Amniotic epithelial cell (primary cell): Measurements from ENCODE around the gene ETV5.
A peak's percentile ranks its signal among the peaks of the same experiment; 100 is the strongest.

Experiments used
- DNase-seq: peaks from one replicate; pipeline ENCODE4 v3.0.0-alpha.2; 2010; ENCODE audit warnings: low read depth

The ETV5 gene

GRCh38 chr3:186108941-186109865, at the start of gene ETV5:
Gene ETV5, minus strand, starts transcription at chr3:186109089. Its CDS starts 3,221 bp downstream, at chr3:186105868.
- DNase-seq = peak; percentile 100

- no peak for DNase-seq
These were observed 45.8 kb upstream of the ETV5 start for GRCh38 chr3:186154641-186155040.

DNA sequence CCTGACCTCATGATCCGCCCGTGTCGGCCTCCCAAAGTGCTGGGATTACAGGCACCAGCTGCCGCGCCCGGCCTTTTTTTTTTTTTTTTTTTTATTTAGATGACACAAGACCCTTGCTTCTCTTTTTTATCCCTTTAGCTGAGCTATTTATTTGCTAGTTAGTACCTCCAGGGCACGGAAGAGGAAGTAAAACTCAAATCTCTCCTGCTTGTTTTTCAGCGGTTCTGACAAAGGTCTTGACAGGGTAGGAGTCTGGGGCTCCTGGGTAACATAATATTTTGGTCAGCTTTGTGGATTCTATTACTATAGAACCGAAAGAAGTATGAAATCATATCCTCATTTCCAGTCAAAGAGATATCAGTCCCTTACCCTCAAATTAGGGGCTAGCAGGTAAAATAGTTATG, 44.0 kb upstream of the ETV5 start:
- no peak for DNase-seq

DNA sequence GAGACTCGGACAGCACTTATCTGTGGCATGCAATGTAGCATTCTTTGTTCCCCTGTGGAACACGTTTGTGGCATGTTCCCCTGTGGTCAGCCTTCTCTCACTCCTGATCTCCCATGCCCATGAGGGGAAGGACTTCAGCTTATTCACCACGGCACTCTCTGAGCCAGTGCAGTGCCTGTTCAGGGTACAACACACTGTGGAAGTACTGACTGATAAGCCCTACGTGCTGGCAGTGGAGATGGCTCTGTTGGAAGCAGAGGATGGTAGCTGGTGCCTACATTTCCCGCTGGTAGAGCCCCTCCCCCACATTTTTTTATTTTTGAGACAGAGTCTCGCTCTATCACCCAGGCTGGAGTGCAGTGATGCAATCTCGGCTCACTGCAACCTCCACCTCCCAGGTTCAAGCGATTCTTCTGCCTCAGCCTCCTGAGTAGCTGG, 43.5 kb upstream of the ETV5 start:
- DNase-seq = peak; percentile 27

- DNase-seq = no peak
These were observed 42.4 kb upstream of the ETV5 start for GRCh38 chr3:186151077-186151971.

DNA sequence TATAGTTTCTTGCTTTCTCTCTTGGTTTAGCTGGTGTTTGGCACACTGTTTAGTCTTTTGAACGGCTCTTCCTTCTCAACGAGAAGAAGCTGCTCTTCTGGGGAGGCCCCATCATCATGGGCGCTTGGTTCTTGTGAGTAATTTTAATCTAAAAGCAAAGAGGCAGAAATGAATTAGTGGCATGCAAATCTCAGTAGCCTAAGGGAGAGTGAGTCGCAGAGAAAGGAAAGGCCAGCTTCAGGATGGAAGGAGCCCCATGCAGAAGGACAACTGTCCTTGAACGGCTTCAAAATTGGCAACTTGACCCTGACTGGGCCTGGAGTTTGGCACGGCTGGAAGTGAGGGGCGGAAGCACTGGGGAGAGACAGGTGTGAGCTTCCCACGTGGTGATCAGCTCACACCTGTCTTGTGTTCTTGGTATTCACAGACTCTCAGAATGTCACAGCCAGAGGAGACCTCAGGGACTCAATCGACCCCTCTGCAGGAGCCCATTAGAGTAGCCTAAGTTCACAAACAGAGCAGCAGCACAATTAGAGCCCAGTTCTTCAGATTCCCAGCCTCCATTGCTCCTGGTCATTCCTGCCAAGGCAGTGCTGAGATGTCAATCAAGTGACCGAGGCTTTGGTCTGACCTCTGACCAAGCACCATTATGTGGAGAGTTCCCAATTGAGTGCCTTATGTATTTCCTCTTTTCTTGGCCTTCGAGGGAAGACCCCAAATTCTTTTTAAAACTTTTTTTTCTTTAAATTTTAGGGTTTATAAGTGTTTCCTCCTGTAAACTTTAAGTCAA, 41.3 kb upstream of the ETV5 start:
- DNase-seq = no peak

DNA sequence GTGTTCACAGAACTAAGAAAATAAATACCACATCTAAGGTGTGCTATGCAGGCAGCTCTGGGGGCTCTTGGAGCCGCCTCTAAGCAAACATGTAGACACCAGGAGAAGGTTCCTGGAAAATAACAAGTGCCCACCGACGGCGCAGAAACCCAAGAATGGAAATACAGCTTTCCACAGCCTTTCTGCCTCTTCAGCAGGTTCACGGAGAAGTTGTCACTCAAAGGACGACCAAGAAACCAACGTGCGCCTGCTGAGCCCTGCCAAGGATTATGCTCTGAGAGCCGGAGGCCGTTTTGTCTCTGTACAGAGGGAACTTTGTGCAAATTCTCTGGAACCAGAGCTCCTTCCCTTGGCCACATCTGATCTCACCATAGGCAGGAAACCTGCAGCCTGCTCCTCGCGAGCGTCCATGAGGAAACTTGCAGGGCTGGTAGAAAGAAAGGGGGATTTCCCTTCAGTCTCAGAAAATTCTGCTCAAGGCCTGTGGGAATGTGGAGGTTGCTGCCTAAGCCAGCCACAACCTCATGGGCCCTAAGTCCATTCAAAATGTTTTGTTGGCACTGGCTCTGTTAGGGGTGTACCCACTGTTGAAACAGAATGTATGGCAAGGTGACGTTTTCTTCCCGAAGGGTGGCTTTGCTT, 40.6 kb upstream of the ETV5 start:
- no peak for DNase-seq

- no peak for DNase-seq
These were observed 35.4 kb upstream of the ETV5 start for GRCh38 chr3:186144257-186144656.

GRCh38 chr3:186143250-186143649, 34.4 kb upstream of the ETV5 start:
- peak; percentile 13 for DNase-seq

- DNase-seq = peak; percentile 73
These were observed 33.6 kb upstream of the ETV5 start for GRCh38 chr3:186142393-186142932.

- DNase-seq = no peak
These were observed 32.9 kb upstream of the ETV5 start for GRCh38 chr3:186141790-186142189.

- no peak for DNase-seq
These were observed 29.5 kb upstream of the ETV5 start for GRCh38 chr3:186138272-186138981.

GRCh38 chr3:186137051-186137685, 28.3 kb upstream of the ETV5 start:
- no peak for DNase-seq

DNA sequence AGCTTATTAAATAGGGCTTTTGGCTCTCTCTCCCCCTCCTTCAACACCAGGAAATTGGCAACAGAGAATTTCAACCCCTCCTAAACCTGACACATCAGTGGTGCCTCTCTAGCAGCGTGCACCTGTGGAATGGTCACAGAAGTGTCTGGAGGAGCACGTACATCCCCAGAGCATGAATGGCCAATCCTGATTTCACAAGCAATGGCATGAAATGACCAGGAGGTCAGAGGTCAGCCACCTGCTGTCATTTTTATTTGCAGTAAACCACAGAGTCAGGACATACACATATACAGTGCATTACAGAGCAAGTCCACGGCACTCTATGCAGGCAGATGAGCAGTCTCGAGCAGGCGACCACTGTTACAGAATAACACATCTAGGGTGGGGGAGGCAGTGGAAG, 25.1 kb upstream of the ETV5 start:
- no peak for DNase-seq

GRCh38 chr3:186132487-186132886, 23.6 kb upstream of the ETV5 start:
- DNase-seq = no peak

- no peak for DNase-seq
These were observed 20.3 kb upstream of the ETV5 start for GRCh38 chr3:186129206-186129605.

- DNase-seq = no peak
These were observed 19.3 kb upstream of the ETV5 start for GRCh38 chr3:186128158-186128557.

DNA sequence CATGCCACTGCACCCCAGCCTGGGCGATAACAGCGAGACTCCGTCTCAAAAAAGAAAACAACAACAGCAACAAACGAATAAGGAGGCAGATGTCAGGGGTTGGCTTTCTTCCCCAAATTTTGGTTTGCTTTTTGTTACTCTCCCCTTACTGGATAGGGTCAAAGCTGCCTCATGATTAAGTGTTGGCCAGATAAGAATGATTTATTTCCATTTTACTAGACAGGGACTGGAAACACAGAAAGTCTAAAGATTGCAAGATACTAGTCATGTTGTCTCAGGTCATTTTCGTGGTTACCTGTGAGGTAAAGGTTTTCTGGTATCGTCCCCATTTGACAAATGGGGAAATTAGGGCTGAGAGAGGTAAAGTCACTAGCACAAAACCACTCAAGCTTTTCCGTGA, 18.6 kb upstream of the ETV5 start:
- DNase-seq = no peak

- no peak for DNase-seq
These were observed 16.2 kb upstream of the ETV5 start for GRCh38 chr3:186125118-186125517.

DNA sequence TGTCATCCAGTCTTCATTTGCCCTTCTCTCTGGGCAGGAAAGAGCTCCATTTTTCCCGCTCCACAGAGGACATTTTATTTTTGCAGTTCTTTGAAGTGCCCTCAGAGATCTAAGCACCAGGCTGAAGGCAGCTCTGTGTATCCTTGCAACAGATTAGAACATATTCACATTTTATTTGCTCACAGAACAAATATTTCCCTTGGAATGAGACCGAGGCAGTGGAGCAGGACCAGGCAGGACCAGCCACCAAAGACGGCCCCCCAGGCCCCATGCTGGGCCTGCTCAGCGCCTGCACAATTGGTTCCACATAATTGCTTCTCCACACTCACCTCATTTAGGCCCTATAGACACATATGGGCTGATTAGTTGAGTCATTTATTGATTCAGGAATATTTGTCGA, 15.7 kb upstream of the ETV5 start:
- DNase-seq = no peak
